Retinal pigment epithelial cell (primary cell): ENCODE results near the gene ITGB8.

Experiments used
- DNase-seq: peaks from one replicate; pipeline ENCODE4 v3.0.0-alpha.2; 2010; ENCODE audit warnings: low read depth
- H3K4me3 ChIP-seq: 2 replicates; pipeline ENCODE4 v1.5.1; 2011; ENCODE audit warnings: mild to moderate bottlenecking, low read length, control low read depth, moderate library complexity
- CTCF ChIP-seq: conservative IDR thresholded peaks from 2 replicates; pipeline ENCODE4 v1.5.1; 2011; ENCODE audit warnings: low read depth, low read length, control low read depth, inconsistent platforms

Gene ITGB8

GRCh38 chr7:20402747-20403230, 72.1 kb downstream of the ITGB8 start:
- no peak for DNase-seq
- peak; percentile 63 for TF ChIP-seq CTCF
- no peak overlapping the region for H3K4me3 ChIP-seq

GRCh38 chr7:20403331-20403730, 72.6 kb downstream of the ITGB8 start:
- H3K4me3 ChIP-seq, result no peak overlapping the region
- no peak for DNase-seq
- no peak for TF ChIP-seq CTCF

- no peak for TF ChIP-seq CTCF
- DNase-seq, result no peak
- H3K4me3 ChIP-seq, result no peak overlapping the region
These were observed 73.6 kb downstream of the ITGB8 start for GRCh38 chr7:20404320-20404719.

- DNase-seq, result peak; percentile 75
- no peak overlapping the region for H3K4me3 ChIP-seq
- TF ChIP-seq CTCF, result no peak
These were observed 77.1 kb downstream of the ITGB8 start for GRCh38 chr7:20407585-20408466.

GRCh38 chr7:20408467-20408826, 77.7 kb downstream of the ITGB8 start:
- no peak overlapping the region for H3K4me3 ChIP-seq
- DNase-seq, result no peak
- TF ChIP-seq CTCF, result no peak

GRCh38 chr7:20409961-20410360, 79.3 kb downstream of the ITGB8 start:
- no peak overlapping the region for H3K4me3 ChIP-seq
- DNase-seq, result no peak
- TF ChIP-seq CTCF, result no peak

GRCh38 chr7:20411372-20411771, 80.7 kb downstream of the ITGB8 start:
- no peak for TF ChIP-seq CTCF
- H3K4me3 ChIP-seq, result no peak overlapping the region
- DNase-seq, result no peak
